NOMO-1 (cell line): ENCODE measurements around the gene SNAI3.

Source experiments
- DNase-seq, 2 experiments: peaks; one replicate each; lab custom pipeline; 2025; ENCODE audit not compliant: unreplicated experiment in 2 of 2; lab: John Stamatoyannopoulos, UW

Gene SNAI3

GRCh38 chr16:88636488-88637265 lies 49.6 kb downstream of the SNAI3 start:
- DNase-seq, result no peak

- no peak for DNase-seq
Measured at GRCh38 chr16:88635671-88636319, 50.5 kb downstream of the SNAI3 start.

GRCh38 chr16:88634994-88635670 lies 51.2 kb downstream of the SNAI3 start:
- no peak for DNase-seq

GRCh38 chr16:88634141-88634993 lies 51.9 kb downstream of the SNAI3 start:
- peak; percentile 26 to 43 for DNase-seq

- DNase-seq, result no peak
Measured at GRCh38 chr16:88633684-88634140, 52.6 kb downstream of the SNAI3 start.

GRCh38 chr16:88632587-88632930 lies 53.7 kb downstream of the SNAI3 start:
- no peak for DNase-seq

GRCh38 chr16:88631920-88632586 lies 54.3 kb downstream of the SNAI3 start:
- DNase-seq, result no peak

- no peak for DNase-seq
Measured at GRCh38 chr16:88631384-88631783, 54.9 kb downstream of the SNAI3 start.

GRCh38 chr16:88630941-88631340 lies 55.4 kb downstream of the SNAI3 start:
- no peak for DNase-seq

- no peak for DNase-seq
Measured at GRCh38 chr16:88630433-88630832, 55.9 kb downstream of the SNAI3 start.

GRCh38 chr16:88629835-88630234 lies 56.5 kb downstream of the SNAI3 start:
- no peak for DNase-seq

- no peak for DNase-seq
Measured at GRCh38 chr16:88628512-88628974, 57.8 kb downstream of the SNAI3 start.
